ENCODE results near the gene USP36. TPM values are rescaled to one million over a fixed set of nuclear protein-coding genes. Genes with fewer than 3 reads are reported as not detected.

USP36 gene
- polyA plus RNA-seq, 1 donor (not counting 4 experiments of a cell fraction or from before 2014, with no cell fraction given) = 25.2 TPM

- peaks cover 2% of the 10 kb centered on the region for H3K9me1 ChIP-seq (ENCODE audit: control insufficient read depth, extremely low read depth, insufficient read depth, low read length)
- H3K79me2 ChIP-seq (ENCODE audit: control insufficient read depth, insufficient read depth, low read length) = peaks cover 3% of the 10 kb centered on the region
- peaks cover 5% of the 10 kb centered on the region for H3K4me1 ChIP-seq (ENCODE audit: control insufficient read depth, extremely low read depth, insufficient read depth, low read length)
- no peak overlapping the region for H3K4me3 ChIP-seq (ENCODE audit: control insufficient read depth in 2 of 3, extremely low read depth in 1 of 3, insufficient read depth in 2 of 3, low read depth in 1 of 3, low read length in 3 of 3)
- no peak overlapping the region for H2AFZ ChIP-seq (ENCODE audit: control insufficient read depth, low read length)
- H3K9ac ChIP-seq (ENCODE audit: control insufficient read depth, extremely low read depth, insufficient read depth, low read length) = no peak overlapping the region
- H3K4me2 ChIP-seq (ENCODE audit: control insufficient read depth, extremely low read depth, insufficient read depth, low read depth, low read length) = no peak overlapping the region
- DNase-seq (ENCODE audit: low read depth, low spot score) (no peak), FAIRE-seq (no peak)
- no peak overlapping the region for H3K27ac ChIP-seq (ENCODE audit: control insufficient read depth, insufficient read depth, low read length)
- TF ChIP-seq EZH2 (IDR thresholded peaks at IDR 0.05; ENCODE audit: low read length) = no peak
- TF ChIP-seq, protein P1, sequence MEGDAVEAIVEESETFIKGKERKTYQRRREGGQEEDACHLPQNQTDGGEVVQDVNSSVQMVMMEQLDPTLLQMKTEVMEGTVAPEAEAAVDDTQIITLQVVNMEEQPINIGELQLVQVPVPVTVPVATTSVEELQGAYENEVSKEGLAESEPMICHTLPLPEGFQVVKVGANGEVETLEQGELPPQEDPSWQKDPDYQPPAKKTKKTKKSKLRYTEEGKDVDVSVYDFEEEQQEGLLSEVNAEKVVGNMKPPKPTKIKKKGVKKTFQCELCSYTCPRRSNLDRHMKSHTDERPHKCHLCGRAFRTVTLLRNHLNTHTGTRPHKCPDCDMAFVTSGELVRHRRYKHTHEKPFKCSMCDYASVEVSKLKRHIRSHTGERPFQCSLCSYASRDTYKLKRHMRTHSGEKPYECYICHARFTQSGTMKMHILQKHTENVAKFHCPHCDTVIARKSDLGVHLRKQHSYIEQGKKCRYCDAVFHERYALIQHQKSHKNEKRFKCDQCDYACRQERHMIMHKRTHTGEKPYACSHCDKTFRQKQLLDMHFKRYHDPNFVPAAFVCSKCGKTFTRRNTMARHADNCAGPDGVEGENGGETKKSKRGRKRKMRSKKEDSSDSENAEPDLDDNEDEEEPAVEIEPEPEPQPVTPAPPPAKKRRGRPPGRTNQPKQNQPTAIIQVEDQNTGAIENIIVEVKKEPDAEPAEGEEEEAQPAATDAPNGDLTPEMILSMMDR (optimal IDR thresholded peaks at IDR 0.05 in 1 of 3, IDR thresholded peaks at IDR 0.05 in 1 of 3, conservative IDR thresholded peaks at IDR 0.05 in 1 of 3; ENCODE audit: extremely low read depth in 1 of 3, insufficient read depth in 2 of 3, low read length in 3 of 3) = peak; percentile 26 to 61 (median 28)
- dilution Hi-C loops (cut with MboI; ENCODE audit: extremely low pct_ligation_motif_present, low sequenced_read_pairs) = no loop called here
- no peaks in the 10 kb centered on the region for H3K9me3 ChIP-seq (ENCODE audit: control insufficient read depth, low read depth, low read length)
- H3K27me3 ChIP-seq (ENCODE audit: control insufficient read depth, extremely low read depth, insufficient read depth, low read length) = no peaks in the 10 kb centered on the region
- H3K36me3 ChIP-seq (ENCODE audit: control insufficient read depth in 2 of 2, extremely low read depth in 1 of 2, insufficient read depth in 2 of 2, low read length in 2 of 2) = peaks cover 43 to 59% of the 10 kb centered on the region in 2 experiments
- H4K20me1 ChIP-seq (ENCODE audit: control insufficient read depth, extremely low read depth, insufficient read depth, low read length) = peaks cover 3% of the 10 kb centered on the region
Measured at GRCh38 chr17:78798695-78799559, 41.7 kb downstream of the USP36 start.

DNA sequence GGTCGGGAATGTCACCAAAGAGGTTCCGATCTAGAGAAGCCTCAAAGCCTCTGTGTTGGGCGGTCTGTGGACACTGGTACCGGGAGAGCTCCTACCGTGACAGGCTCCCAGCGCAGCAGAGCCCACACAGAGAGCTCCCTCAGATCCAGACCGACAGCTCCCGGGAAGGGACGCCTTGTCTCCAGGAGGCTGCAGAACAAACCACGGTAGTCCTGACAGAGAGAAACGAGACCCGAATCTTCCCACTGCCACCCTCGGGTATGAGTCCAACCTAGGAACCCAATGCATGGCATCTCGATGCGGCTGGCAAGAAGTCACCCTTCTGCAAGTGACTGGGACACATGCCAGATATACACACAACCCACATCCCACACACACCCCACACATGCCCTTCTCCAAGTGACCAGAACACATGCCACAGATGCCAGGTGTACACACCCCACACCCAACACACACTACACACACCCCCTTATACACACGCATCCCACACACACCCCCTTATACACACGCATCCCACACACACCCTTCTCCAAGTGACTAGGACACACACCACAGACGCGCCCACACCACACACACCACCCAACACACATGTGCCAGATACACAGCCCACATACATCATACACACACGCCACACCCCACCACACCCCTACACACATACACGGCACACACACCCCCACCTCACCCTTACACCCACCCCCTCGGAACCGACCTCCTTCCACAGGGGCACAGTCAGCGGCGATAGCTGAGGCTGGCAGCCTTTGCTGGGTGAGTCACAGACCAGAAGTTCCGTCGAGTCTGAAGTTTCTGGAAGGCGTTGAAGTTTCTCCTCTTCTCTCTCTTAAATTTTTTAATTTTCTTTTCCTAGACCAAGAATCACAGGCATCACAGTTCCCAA, 42.7 kb downstream of the USP36 start:
- DNase-seq (ENCODE audit: low read depth, low spot score) = no peak
- H3K9ac ChIP-seq (ENCODE audit: control insufficient read depth, extremely low read depth, insufficient read depth, low read length) = no peak overlapping the region
- no peak overlapping the region for H3K4me3 ChIP-seq (ENCODE audit: control insufficient read depth in 2 of 3, extremely low read depth in 1 of 3, insufficient read depth in 2 of 3, low read depth in 1 of 3, low read length in 3 of 3)
- no peak overlapping the region for H2AFZ ChIP-seq (ENCODE audit: control insufficient read depth, low read length)
- H3K9me3 ChIP-seq (ENCODE audit: control insufficient read depth, low read depth, low read length) = no peaks in the 10 kb centered on the region
- dilution Hi-C loops (cut with MboI; ENCODE audit: extremely low pct_ligation_motif_present, low sequenced_read_pairs) = no loop called here
- H3K27ac ChIP-seq (ENCODE audit: control insufficient read depth, insufficient read depth, low read length) = no peak overlapping the region
- H3K27me3 ChIP-seq (ENCODE audit: control insufficient read depth, extremely low read depth, insufficient read depth, low read length) = no peaks in the 10 kb centered on the region
- no peaks in the 10 kb centered on the region for H3K79me2 ChIP-seq (ENCODE audit: control insufficient read depth, insufficient read depth, low read length)
- TF ChIP-seq EZH2 (IDR thresholded peaks at IDR 0.05; ENCODE audit: low read length) = no peak
- TF ChIP-seq, protein P1 (optimal IDR thresholded peaks at IDR 0.05 in 1 of 3, IDR thresholded peaks at IDR 0.05 in 1 of 3, conservative IDR thresholded peaks at IDR 0.05 in 1 of 3; ENCODE audit: extremely low read depth in 1 of 3, insufficient read depth in 2 of 3, low read length in 3 of 3) = no peak
- no peak for FAIRE-seq
- peaks cover 2% of the 10 kb centered on the region for H3K9me1 ChIP-seq (ENCODE audit: control insufficient read depth, extremely low read depth, insufficient read depth, low read length)
- peaks cover 5% of the 10 kb centered on the region for H3K4me1 ChIP-seq (ENCODE audit: control insufficient read depth, extremely low read depth, insufficient read depth, low read length)
- H3K36me3 ChIP-seq (ENCODE audit: control insufficient read depth in 2 of 2, extremely low read depth in 1 of 2, insufficient read depth in 2 of 2, low read length in 2 of 2) = peaks cover 36 to 57% of the 10 kb centered on the region in 2 experiments
- no peak overlapping the region for H3K4me2 ChIP-seq (ENCODE audit: control insufficient read depth, extremely low read depth, insufficient read depth, low read depth, low read length)
- H4K20me1 ChIP-seq (ENCODE audit: control insufficient read depth, extremely low read depth, insufficient read depth, low read length) = peaks cover 3% of the 10 kb centered on the region
